Fibroblast of villous mesenchyme (primary cell): ENCODE data around the gene NSUN2. TPM values are rescaled to one million over a fixed set of nuclear protein-coding genes. Genes with fewer than 3 reads are reported as not detected.

Experiments used
- DNase-seq: peaks from one replicate; pipeline ENCODE4 v3.0.0-alpha.2; 2010; ENCODE audit warnings: low read depth
- H3K4me3 ChIP-seq: 2 replicates; pipeline ENCODE4 v1.5.1; 2011; ENCODE audit warnings: low read depth, mild to moderate bottlenecking, low read length
- total RNA-seq: library from RNA; depleted of rRNA; stranded (reverse); fragments of >200 nt; gene quantifications from 2 replicates; pipeline ENCODE4 v1.2.3, GENCODE V29; 2012
- TF ChIP-seq, protein P1 (sequence below): IDR thresholded peaks from 2 replicates; pipeline ENCODE4 v1.5.1; 2012; ENCODE audit warnings: low read depth, mild to moderate bottlenecking, low read length; ENCODE audit not compliant: insufficient read depth

The NSUN2 gene
- total RNA-seq, 1 donor, result 46.2 TPM

DNA sequence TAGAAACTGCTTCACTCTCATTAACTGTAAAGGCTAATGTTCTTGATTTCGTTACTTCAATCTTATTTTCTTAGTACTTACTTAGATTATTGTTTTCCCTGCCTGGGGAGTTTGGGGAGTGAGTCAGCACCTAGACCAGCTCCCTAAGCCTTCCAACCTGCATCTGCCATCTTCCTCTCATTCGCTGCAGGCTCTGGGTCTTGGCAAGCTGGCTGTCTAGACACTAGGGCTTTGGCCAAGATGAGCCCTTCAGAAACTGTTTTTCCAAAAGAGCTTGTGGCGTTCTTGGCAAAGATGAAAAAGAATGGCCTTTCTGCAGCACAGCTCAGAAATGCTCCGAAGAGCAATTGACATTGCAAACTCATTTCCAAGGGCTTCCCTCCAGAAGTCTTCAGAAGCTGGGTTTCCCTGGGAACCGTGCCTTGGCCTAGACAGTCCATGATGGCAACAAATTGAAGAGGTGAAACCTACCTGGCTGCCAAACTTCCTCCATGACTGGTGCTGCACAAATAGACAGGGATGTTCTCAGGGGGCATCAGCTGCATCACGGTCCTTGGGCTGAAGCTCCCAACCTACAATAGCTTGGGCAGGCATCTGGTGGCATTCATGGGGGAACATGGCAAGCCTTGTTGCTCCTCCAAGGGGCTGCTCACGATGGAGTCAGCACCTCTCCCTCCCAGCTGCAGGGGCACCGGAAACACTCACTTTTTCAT, 76.6 kb downstream of the NSUN2 start:
- TF ChIP-seq, protein P1, sequence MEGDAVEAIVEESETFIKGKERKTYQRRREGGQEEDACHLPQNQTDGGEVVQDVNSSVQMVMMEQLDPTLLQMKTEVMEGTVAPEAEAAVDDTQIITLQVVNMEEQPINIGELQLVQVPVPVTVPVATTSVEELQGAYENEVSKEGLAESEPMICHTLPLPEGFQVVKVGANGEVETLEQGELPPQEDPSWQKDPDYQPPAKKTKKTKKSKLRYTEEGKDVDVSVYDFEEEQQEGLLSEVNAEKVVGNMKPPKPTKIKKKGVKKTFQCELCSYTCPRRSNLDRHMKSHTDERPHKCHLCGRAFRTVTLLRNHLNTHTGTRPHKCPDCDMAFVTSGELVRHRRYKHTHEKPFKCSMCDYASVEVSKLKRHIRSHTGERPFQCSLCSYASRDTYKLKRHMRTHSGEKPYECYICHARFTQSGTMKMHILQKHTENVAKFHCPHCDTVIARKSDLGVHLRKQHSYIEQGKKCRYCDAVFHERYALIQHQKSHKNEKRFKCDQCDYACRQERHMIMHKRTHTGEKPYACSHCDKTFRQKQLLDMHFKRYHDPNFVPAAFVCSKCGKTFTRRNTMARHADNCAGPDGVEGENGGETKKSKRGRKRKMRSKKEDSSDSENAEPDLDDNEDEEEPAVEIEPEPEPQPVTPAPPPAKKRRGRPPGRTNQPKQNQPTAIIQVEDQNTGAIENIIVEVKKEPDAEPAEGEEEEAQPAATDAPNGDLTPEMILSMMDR, result no peak
- no peak for DNase-seq

DNA sequence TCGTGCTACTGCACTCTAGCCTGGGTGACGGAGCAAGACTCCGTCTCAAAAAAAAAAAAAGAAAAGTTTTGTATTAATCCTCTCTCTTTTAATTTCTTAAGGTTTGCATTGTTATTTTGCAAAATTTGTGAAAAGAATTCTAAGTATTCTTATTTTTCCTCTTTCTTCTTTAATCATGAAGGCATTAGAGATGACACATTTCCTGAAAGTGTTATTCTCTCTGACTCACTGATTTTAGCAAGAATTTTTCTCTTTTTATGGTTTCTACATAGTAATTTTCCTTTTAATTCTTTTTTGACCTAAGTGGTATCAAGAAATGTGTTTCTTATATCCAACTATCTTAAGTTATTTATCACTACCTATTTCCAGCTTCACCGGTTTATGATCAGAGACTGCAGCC, 78.0 kb downstream of the NSUN2 start:
- DNase-seq, result no peak
- TF ChIP-seq, protein P1, result no peak
- no peak overlapping the region for H3K4me3 ChIP-seq

More for the DNA sequence above, 76.6 kb downstream of the NSUN2 start:
- no peak overlapping the region for H3K4me3 ChIP-seq

DNA sequence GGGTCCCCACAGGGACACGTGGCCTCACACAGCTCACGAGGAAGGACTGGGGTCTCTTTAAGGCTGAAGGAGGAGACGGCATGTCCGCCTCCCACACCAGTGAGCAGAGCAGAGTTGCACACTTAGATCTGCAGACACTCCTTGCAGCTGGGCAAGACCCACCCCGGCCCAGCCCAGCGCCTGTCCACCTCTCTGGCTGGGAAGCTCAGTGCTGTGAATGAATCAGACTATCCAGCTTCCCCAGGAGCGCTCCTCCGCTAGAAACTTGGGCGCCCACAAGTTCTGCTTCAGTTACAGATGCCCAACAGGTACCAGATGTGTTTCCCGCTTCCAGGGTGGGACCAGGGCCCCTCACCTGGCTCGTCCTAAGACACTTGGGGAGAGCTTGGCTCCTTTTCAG, 78.9 kb downstream of the NSUN2 start:
- no peak overlapping the region for H3K4me3 ChIP-seq
- TF ChIP-seq, protein P1, result no peak
- no peak for DNase-seq

DNA sequence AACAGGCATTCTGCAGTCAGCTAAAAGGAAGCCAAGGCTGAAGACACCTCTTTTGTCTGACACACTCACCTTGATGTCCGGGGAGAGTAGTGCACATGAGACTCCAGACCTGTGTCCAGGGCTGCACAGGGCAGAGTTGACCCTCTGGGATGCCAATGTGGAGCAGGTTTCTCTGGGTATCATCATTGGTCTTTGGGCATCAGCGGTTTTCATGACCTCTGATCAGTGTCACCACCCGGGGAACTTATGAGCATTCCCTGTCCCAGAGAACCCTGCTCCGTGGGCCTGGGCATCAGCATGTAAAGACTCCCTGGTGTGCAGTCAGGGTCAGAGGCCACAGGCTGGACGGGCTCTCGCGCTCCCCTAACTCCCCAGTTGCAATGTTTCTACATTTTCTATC, 80.2 kb downstream of the NSUN2 start:
- no peak overlapping the region for H3K4me3 ChIP-seq
- TF ChIP-seq, protein P1, result no peak
- DNase-seq, result no peak

DNA sequence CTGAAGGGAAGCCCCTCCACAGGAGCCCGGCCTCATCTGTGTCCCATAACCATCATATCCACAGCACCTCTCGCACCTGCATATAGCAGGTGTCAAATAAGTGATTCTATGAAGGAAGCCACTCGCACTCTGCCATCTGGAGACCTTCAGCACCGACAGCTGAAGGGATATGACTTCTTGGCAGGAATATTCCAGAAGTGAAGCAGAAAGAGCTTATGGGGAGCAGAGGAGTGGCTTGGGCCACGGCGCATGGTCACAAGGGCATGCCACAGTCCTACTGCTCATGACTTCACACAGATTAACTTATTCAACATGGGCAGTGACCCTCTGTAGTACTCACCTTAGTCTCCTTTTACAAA, 80.9 kb downstream of the NSUN2 start:
- TF ChIP-seq, protein P1, result no peak
- no peak overlapping the region for H3K4me3 ChIP-seq
- no peak for DNase-seq

DNA sequence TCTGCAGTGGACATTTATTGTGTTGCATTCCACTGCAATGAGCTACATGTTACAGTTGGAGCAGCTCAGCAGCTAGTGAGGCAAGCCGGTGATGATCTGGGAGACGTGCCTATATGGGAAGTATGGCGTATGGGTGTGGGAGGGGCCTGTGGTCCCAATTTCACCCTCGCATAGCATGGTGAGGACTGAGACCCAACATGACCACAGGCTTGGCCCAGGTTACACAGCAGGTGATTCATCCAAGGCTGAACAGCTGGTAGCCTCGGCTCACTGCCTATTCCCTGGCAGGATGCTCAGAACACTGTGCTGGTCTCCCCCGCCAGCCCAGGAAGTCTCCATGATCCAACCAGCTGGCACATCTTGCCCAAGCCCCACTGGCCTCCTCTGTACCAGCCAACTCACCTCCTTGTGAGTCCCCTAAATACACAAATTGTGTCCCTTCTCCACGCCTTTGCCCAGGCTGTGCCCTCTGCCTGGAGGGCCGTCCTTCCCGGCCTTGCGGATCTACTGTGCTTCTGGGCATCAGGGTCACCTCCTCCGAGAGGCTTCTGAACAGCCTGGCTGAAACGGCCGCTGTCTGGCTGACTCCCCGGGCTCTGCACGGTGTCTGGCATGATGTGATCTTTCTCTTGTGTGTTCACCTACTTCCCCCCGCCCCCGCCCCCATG, 81.4 kb downstream of the NSUN2 start:
- TF ChIP-seq, protein P1, result no peak
- DNase-seq, result no peak

More for the DNA sequence above, 81.4 kb downstream of the NSUN2 start:
- no peak overlapping the region for H3K4me3 ChIP-seq
